Ovary (tissue), 9 donors: Measurements from ENCODE around the gene NEDD9. TPM values are rescaled to one million over a fixed set of nuclear protein-coding genes. Genes with fewer than 3 reads are reported as not detected.

Source experiments
- DNase-seq, 5 donors: peaks; one replicate each; pipeline ENCODE4 v3.0.0-alpha.2; 2019 to 2020
- H3K27ac ChIP-seq, 2 donors: fragments of 200-600 bp; one replicate each; pipeline versions ENCODE4 v1.5.1 to v1.8.0; 2019 to 2022
- H3K27me3 ChIP-seq: fragments of 200-600 bp; one replicate; pipeline ENCODE4 v1.8.0; 2022
- H3K36me3 ChIP-seq: fragments of 200-600 bp; sonication (generic); one replicate; pipeline ENCODE4 v1.5.1; 2019
- H3K4me1 ChIP-seq: one replicate; pipeline ENCODE4 v1.8.1; 2013; ENCODE audit warnings: mild to moderate bottlenecking, moderate library complexity; ENCODE audit not compliant: insufficient read depth
- H3K4me3 ChIP-seq: fragments of 200-600 bp; sonication (generic); one replicate; pipeline ENCODE4 v1.5.1; 2017
- H3K9me3 ChIP-seq, 2 donors: fragments of 200-600 bp in 1 of 2; sonication (generic) in 1 of 2; one replicate each; pipeline versions ENCODE4 v1.5.1 to v1.8.1; 2013 to 2019; ENCODE audit warnings: mild to moderate bottlenecking in 1 of 2, moderate library complexity in 1 of 2
- CTCF ChIP-seq, 3 donors: fragments of 450-650 bp in 2 of 3; fragments of 200-600 bp in 1 of 3; IDR thresholded peaks; one replicate each; pipeline versions ENCODE4 v1.5.1 to v1.8.0; 2016 to 2022; ENCODE audit warnings: antibody characterized with exemption in 3 of 3, mild to moderate bottlenecking in 1 of 3
- EP300 ChIP-seq: sonication (generic); formaldehyde crosslinking; IDR thresholded peaks from one replicate; pipeline ENCODE4 v1.6.1; 2017; ENCODE audit warnings: antibody characterized with exemption
- POLR2A ChIP-seq: fragments of 450-650 bp; IDR thresholded peaks from one replicate; pipeline ENCODE4 v1.6.1; 2017; ENCODE audit warnings: antibody characterized with exemption, mild to moderate bottlenecking, moderate library complexity
- WGBS, 3 donors: extraction: QIAGEN DNeasy Blood & Tissue Kit in 1 of 3; methylation state at CpG; one replicate each; pipeline versions ENCODE4 v1.1.5 to v1.1.7; 2013 to 2017; 5-methylcytosine and 5-hydroxymethylcytosine counted together
- intact Hi-C, 4 donors: fragments of 100-400 bp; cut with DNase I; formaldehyde crosslinking; loops; one replicate each; pipeline versions ENCODE4 v1.11.0 to v1.15.1; 2022 to 2023
- polyA plus RNA-seq, 2 donors: library from polyadenylated mRNA; stranded (reverse); fragments of 200-250 nt in 1 of 2; fragments of 350-450 nt in 1 of 2; fragmentation: Illumina TruSeq in 1 of 2; extraction: RNeasy Lipid Tissue Mini Kit (QIAGEN cat#74804) in 1 of 2; gene quantifications; one replicate each; pipeline ENCODE4 v1.2.3, GENCODE V29; 2013 to 2014
- total RNA-seq, 7 donors: library from RNA; depleted of rRNA in 2 of 7; stranded (reverse); fragments of >200 nt in 2 of 7; fragmentation: NEBNext Ultra II Directional in 3 of 7; extraction: Animal tissue kit (Norgen Biotek cat#: 25700) in 3 of 7; gene quantifications; one replicate each; pipeline versions ENCODE4 v1.1.0 to v1.2.4, GENCODE V29; 2016 to 2023
- donor health status: DM: no; HTN: no; CAD: no; lungs with moderate emphysema.
- donor health status: DM: no; HTN: no; CAD: no.
- donor health status: Bipolar disorder and iron deficiency.
- donor health status: DM: yes; HTN: yes; CAD: no.
- donor health status: DM: no; HTN: no; CAD: no.
- donor health status: DM: yes; HTN: yes; CAD: no.

The NEDD9 gene
- total and polyA plus RNA-seq, 9 donors = 5.0 to 49.4 (median 13.7) TPM

GRCh38 chr6:11201772-11202512 is 30.5 kb downstream of the NEDD9 start:
- no peaks in the 10 kb centered on the region for H3K4me1 ChIP-seq
- no peak overlapping the region for H3K27ac ChIP-seq
- no peaks in the 10 kb centered on the region for H3K9me3 ChIP-seq
- intact Hi-C loops = no loop called here
- no peak for TF ChIP-seq POLR2A
- TF ChIP-seq CTCF (IDR thresholded peaks at IDR 0.05) = no peak
- no peak for TF ChIP-seq EP300
- 62 to 77% (median 76%) methylated on average over 4 of the region's 4 CpGs for WGBS, 3 donors
- no peak overlapping the region for H3K4me3 ChIP-seq
- H3K27me3 ChIP-seq = no peaks in the 10 kb centered on the region
- no peak for DNase-seq
- no peaks in the 10 kb centered on the region for H3K36me3 ChIP-seq

- no peak for TF ChIP-seq EP300
- no peak for TF ChIP-seq POLR2A
- TF ChIP-seq CTCF (IDR thresholded peaks at IDR 0.05) = no peak
- no peaks in the 10 kb centered on the region for H3K9me3 ChIP-seq
- no peak overlapping the region for H3K4me3 ChIP-seq
- H3K36me3 ChIP-seq = no peaks in the 10 kb centered on the region
- DNase-seq = no peak
- no peaks in the 10 kb centered on the region for H3K4me1 ChIP-seq
- H3K27me3 ChIP-seq = no peaks in the 10 kb centered on the region
- intact Hi-C loops = no loop called here
- H3K27ac ChIP-seq = no peak overlapping the region
- WGBS, 3 donors = 65 to 67% (median 67%) methylated on average over 3 of the region's 3 CpGs
Measured at GRCh38 chr6:11201015-11201414, 31.5 kb downstream of the NEDD9 start.

- H3K4me3 ChIP-seq = no peak overlapping the region
- intact Hi-C loops = no loop called here
- H3K36me3 ChIP-seq = no peaks in the 10 kb centered on the region
- no peak overlapping the region for H3K27ac ChIP-seq
- H3K9me3 ChIP-seq = no peaks in the 10 kb centered on the region
- no peak for DNase-seq
- TF ChIP-seq EP300 = no peak
- no peak for TF ChIP-seq POLR2A
- no peak for TF ChIP-seq CTCF (IDR thresholded peaks at IDR 0.05)
- WGBS, 3 donors = 93 to 98% (median 97%) methylated on average over 1 of the region's 1 CpG
- H3K27me3 ChIP-seq = no peaks in the 10 kb centered on the region
- no peaks in the 10 kb centered on the region for H3K4me1 ChIP-seq
Measured at GRCh38 chr6:11200356-11200755, 32.1 kb downstream of the NEDD9 start.

GRCh38 chr6:11198663-11199603 is 33.5 kb downstream of the NEDD9 start:
- DNase-seq = no peak
- no peak for TF ChIP-seq EP300
- TF ChIP-seq CTCF (IDR thresholded peaks at IDR 0.05) = no peak
- no peaks in the 10 kb centered on the region for H3K36me3 ChIP-seq
- 47 to 73% (median 57%) methylated on average over 5 of the region's 5 CpGs for WGBS, 3 donors
- no peaks in the 10 kb centered on the region for H3K4me1 ChIP-seq
- H3K4me3 ChIP-seq = no peak overlapping the region
- no peaks in the 10 kb centered on the region for H3K9me3 ChIP-seq
- intact Hi-C loops = no loop called here
- no peaks in the 10 kb centered on the region for H3K27me3 ChIP-seq
- no peak overlapping the region for H3K27ac ChIP-seq
